K562 (cell line): Measurements from ENCODE around the gene DCTN1.

ENCODE experiments used
- GTF2F1 ChIP-seq: IDR thresholded peaks from 2 replicates; pipeline ENCODE4 v1.6.1; 2011; ENCODE audit warnings: low read depth, low read length, improper control_type of control experiment
- NCOR1 ChIP-seq: fragments of 450-650 bp; IDR thresholded peaks from 2 replicates; pipeline ENCODE4 v1.6.1; 2016; ENCODE audit warnings: mild to moderate bottlenecking, moderate library complexity
- ZFP30 ChIP-seq: fragments of 250-450 bp; sonication (Bioruptor Pico); IDR thresholded peaks from 2 replicates; pipeline ENCODE4 v1.8.0; 2022; ENCODE audit warnings: moderate library complexity, mild to moderate bottlenecking, inconsistent platforms, borderline replicate concordance
- TF ChIP-seq, protein P1 (sequence below): fragments of 150-350 bp; conservative IDR thresholded peaks from 2 replicates; pipeline ENCODE4 v1.6.1; 2014; ENCODE audit warnings: low read length

DNA sequence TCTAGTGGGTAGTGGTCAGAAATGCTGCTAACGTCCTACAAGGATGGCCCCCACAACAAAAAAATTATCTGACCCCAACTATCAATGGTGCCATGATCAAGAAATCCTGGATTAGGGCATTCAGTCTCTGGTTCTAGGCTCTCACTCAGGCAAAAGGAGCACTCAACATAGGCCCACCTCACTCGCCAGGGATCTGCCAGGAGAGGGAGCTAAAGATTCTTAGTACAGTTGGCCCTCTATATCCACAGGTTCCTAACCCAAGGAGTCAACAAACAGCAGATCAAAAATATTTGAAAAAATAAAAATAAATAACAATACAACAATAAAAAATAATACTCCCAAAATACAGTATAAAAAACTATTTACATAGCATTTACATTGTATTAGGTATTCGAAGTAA lies 46.9 kb downstream of the DCTN1 start:
- TF ChIP-seq ZFP30 (CRISPR knock-in tag) (no peak), GTF2F1 (no peak), NCOR1 (no peak)
- TF ChIP-seq, protein P1, sequence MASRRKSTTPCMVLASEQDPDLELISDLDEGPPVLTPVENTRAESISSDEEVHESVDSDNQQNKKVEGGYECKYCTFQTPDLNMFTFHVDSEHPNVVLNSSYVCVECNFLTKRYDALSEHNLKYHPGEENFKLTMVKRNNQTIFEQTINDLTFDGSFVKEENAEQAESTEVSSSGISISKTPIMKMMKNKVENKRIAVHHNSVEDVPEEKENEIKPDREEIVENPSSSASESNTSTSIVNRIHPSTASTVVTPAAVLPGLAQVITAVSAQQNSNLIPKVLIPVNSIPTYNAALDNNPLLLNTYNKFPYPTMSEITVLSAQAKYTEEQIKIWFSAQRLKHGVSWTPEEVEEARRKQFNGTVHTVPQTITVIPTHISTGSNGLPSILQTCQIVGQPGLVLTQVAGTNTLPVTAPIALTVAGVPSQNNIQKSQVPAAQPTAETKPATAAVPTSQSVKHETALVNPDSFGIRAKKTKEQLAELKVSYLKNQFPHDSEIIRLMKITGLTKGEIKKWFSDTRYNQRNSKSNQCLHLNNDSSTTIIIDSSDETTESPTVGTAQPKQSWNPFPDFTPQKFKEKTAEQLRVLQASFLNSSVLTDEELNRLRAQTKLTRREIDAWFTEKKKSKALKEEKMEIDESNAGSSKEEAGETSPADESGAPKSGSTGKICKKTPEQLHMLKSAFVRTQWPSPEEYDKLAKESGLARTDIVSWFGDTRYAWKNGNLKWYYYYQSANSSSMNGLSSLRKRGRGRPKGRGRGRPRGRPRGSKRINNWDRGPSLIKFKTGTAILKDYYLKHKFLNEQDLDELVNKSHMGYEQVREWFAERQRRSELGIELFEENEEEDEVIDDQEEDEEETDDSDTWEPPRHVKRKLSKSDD, result no peak
